ENCODE results near the gene BIRC5. TPM values are rescaled to one million over a fixed set of nuclear protein-coding genes. Genes with fewer than 3 reads are reported as not detected.

The BIRC5 gene
- total RNA-seq, 4 donors from 2014 or later: 0.44 to 3.3 TPM; not detected in 2

GRCh38 chr17:78176548-78177025, 37.5 kb upstream of the BIRC5 start:
- in situ Hi-C loops (cut with MboI; ENCODE audit: low sequenced_read_pairs in 4 of 4): loop anchor here in 1 of 4 donors (5.0 kb wide), 1 partner anchor 64 kb away; no protein-coding TSS in a partner anchor
- no peaks in the 10 kb centered on the region for H3K9me3 ChIP-seq
- peaks cover 0 to 8% of the 10 kb centered on the region in 2 donors for H3K36me3 ChIP-seq
- intact Hi-C loops (cut with DNase I; ENCODE audit: low total_unique reads): loop anchor here (1.0 to 5.0 kb wide), 2 partner anchors 64 to 76 kb away; no protein-coding TSS in a partner anchor
- H3K27ac ChIP-seq: peak overlapping the region in 3 of 4 donors; percentile 92 to 96 (median 95)
- ATAC-seq (no peak), DNase-seq (peak in 1 of 2 donors; percentile 65)
- TF ChIP-seq POLR2A (IDR thresholded peaks at IDR 0.05) (no peak), CTCF (IDR thresholded peaks at IDR 0.05 in 4 of 5, conservative IDR thresholded peaks at IDR 0.05 in 1 of 5) (peak; percentile 74 to 91 (median 86))
- H3K4me3 ChIP-seq: no peak overlapping the region
- peaks cover 58 to 72% of the 10 kb centered on the region in 2 donors for H3K4me1 ChIP-seq
- H3K27me3 ChIP-seq: no peaks in the 10 kb centered on the region

DNA sequence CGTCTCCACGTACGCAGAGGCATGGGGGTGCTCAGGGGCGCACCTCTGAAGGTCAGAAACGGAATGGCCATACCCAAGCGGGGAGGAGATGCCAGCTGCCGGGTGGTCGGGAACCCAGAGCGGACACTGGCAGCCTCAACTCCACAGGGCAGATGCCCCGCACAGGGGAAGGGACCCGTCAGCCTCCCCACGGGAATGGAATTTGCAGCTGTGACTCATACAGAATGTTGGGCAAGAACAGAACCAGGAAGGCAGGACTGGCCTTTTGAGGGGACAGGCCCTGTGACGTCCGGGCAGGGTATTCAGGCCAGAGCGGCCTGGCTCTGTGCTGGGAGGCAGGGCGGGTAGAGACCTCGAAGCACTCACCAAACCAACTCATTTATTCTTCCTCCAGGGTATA, 34.7 kb upstream of the BIRC5 start:
- DNase-seq (peak; percentile 37 to 75), ATAC-seq (peak; percentile 52 to 65)
- no peak for TF ChIP-seq CTCF (IDR thresholded peaks at IDR 0.05 in 4 of 5, conservative IDR thresholded peaks at IDR 0.05 in 1 of 5)
- TF ChIP-seq POLR2A (IDR thresholded peaks at IDR 0.05): peak in 1 of 2 donors; percentile 18
- H3K4me1 ChIP-seq: peaks cover 30 to 46% of the 10 kb centered on the region in 2 donors
- intact Hi-C loops (cut with DNase I; ENCODE audit: low total_unique reads): loop anchor here (5.0 kb wide), 1 partner anchor 73 kb away; no protein-coding TSS in a partner anchor
- H3K27ac ChIP-seq: peak overlapping the region; percentile 53 to 77 (median 57)
- no peaks in the 10 kb centered on the region for H3K27me3 ChIP-seq
- H3K4me3 ChIP-seq: no peak overlapping the region
- H3K9me3 ChIP-seq: no peaks in the 10 kb centered on the region
- in situ Hi-C loops (cut with MboI; ENCODE audit: low sequenced_read_pairs in 4 of 4): loop anchor here in 1 of 4 donors (5.0 kb wide), 1 partner anchor 67 kb away; no protein-coding TSS in a partner anchor
- H3K36me3 ChIP-seq: no peaks in the 10 kb centered on the region

DNA sequence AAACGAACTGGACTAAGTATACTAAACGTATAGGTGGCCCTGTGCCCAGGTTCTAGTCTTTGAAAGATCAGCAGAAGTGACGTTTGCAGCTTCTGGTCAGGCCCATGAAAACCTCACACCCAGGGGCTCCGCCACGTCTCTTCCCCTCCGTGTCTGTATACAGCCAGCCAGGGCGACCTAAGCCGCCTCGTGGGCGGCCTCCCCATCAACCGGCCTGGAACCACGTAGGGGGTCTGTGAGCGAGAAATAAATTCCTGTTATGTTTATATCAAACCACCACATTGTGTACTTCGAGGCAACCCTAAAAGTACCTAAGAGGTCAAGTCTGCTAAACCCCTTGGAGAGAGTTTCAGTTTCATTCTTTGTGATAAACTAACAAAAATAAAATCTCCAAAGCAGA, 34.0 kb upstream of the BIRC5 start:
- H3K4me1 ChIP-seq: peaks cover 24 to 40% of the 10 kb centered on the region in 2 donors
- no peak overlapping the region for H3K4me3 ChIP-seq
- intact Hi-C loops (cut with DNase I; ENCODE audit: low total_unique reads): no loop called here
- peak overlapping the region; percentile 53 to 77 (median 57) for H3K27ac ChIP-seq
- no peaks in the 10 kb centered on the region for H3K9me3 ChIP-seq
- DNase-seq (no peak), ATAC-seq (no peak)
- in situ Hi-C loops (cut with MboI; ENCODE audit: low sequenced_read_pairs in 4 of 4): loop anchor here in 1 of 4 donors (10.0 kb wide), 1 partner anchor 65 kb away; no protein-coding TSS in a partner anchor
- no peaks in the 10 kb centered on the region for H3K36me3 ChIP-seq
- H3K27me3 ChIP-seq: no peaks in the 10 kb centered on the region
- TF ChIP-seq CTCF (IDR thresholded peaks at IDR 0.05 in 4 of 5, conservative IDR thresholded peaks at IDR 0.05 in 1 of 5) (no peak), POLR2A (IDR thresholded peaks at IDR 0.05) (no peak)

DNA sequence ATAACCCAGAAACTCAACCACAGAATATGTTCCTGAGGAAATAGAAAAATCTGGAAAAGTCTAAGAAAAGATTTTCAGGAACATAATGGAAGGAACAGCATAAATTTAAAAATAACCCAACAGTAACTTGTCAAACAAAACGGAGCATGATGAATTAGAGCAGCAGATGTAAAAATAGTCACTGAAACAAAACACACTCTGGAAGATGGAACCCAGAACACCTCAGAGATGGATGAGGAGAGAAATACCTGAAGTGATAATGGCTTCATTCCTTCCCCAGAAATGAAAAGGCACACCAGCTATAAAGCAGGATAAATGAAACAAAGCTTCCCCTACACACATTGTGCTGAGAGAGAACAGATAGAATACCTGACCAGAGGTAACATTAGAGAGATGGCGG, 33.5 kb upstream of the BIRC5 start:
- TF ChIP-seq POLR2A (IDR thresholded peaks at IDR 0.05) (no peak), CTCF (IDR thresholded peaks at IDR 0.05 in 4 of 5, conservative IDR thresholded peaks at IDR 0.05 in 1 of 5) (no peak)
- peak overlapping the region in 1 of 4 donors; percentile 53 for H3K27ac ChIP-seq
- H3K4me3 ChIP-seq: no peak overlapping the region
- H3K4me1 ChIP-seq: peaks cover 20 to 36% of the 10 kb centered on the region in 2 donors
- no peaks in the 10 kb centered on the region for H3K9me3 ChIP-seq
- DNase-seq (no peak), ATAC-seq (no peak)
- in situ Hi-C loops (cut with MboI; ENCODE audit: low sequenced_read_pairs in 4 of 4) (loop anchor here in 1 of 4 donors (10.0 kb wide), 1 partner anchor 66 kb away; no protein-coding TSS in a partner anchor), intact Hi-C loops (cut with DNase I; ENCODE audit: low total_unique reads) (no loop called here)
- no peaks in the 10 kb centered on the region for H3K36me3 ChIP-seq
- no peaks in the 10 kb centered on the region for H3K27me3 ChIP-seq

All from gastrocnemius medialis (tissue), 4 donors.